Stimulated activated CD8-positive, alpha-beta memory T cell treated with anti-CD3 and anti-CD28 coated beads, Interleukin-4, amount 100 ng/mL, for 24 hours (primary cell): ENCODE measurements around the gene TCEAL3.
"Not testable (repeated sequence)": the region's sequence is repeated elsewhere in the genome, so short reads cannot be mapped to it uniquely, and the experiment has no call there.

Experiments used
- DNase-seq: peaks from one replicate; pipeline ENCODE4 v3.0.0-alpha.2; 2020; ENCODE audit warnings: low read depth

The TCEAL3 gene

DNA sequence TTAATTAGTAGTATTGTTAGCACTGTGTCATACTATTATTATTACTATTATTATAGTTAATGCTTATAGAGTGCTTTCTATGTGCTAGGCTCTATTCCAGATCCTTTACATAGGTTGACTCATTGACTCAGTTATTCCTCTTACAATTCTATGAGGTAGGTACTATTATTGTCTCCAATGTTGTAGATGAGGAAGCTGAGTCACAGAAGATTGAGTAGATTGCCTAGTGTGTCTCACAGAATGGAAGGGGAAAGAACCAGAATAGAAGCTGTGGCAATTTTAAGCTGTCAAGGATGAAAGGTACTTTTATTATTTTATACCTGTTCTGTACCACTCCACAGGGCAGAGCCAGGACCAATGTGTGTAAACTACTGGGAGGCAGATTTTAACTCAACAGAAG, 19.1 kb downstream of the TCEAL3 start:
- no peak for DNase-seq

DNA sequence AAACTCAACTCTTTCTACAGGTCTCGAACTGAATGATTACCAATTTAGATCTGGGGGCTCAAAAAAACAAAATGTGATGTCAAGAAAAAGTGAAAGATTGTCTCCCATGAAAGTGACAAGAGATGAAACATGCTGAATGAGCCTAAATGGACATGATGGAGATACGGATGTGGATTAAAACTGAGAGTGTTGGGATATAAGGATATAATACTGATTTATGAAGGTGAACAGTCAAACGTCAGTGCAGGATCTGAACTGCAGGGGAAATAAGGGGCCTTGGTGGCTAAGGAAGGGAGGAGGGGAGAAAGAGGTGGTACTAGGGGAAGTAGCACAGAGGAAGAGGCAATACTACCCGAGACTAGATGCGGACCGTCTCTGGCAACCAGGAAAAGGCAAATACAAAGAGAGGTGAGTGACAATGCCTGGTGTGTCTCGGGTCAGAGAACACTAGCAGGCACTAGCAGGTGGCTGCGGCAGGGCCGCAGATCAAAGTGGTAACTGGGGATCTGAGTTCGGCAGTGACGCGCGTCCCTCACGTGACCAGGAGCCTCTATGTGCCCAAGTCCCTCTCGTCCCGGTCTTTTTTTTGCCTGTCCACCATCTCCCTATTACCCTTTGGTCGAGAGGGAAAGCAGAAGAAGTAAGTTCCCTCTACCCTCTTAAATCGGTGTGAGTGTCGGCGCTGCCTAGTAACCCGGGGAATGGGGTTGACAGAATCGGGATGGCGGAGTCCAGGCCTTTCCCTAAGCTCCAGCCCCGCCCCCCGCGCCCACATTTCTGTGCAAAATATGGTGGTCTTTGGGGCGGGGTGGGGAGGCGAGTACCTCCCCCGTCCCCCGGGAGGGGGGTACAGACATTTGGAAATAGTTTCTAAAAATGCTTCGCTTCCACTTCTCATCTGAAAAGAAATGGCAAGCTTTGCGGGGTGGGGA, 20.9 kb downstream of the TCEAL3 start, which contains the start of gene TCEAL1:
Gene TCEAL1, plus strand, starts transcription at position 590 of the 932 bp plus-strand sequence. CDS start 942 bp downstream, outside the sequence.
- peak; percentile 13 for DNase-seq

DNA sequence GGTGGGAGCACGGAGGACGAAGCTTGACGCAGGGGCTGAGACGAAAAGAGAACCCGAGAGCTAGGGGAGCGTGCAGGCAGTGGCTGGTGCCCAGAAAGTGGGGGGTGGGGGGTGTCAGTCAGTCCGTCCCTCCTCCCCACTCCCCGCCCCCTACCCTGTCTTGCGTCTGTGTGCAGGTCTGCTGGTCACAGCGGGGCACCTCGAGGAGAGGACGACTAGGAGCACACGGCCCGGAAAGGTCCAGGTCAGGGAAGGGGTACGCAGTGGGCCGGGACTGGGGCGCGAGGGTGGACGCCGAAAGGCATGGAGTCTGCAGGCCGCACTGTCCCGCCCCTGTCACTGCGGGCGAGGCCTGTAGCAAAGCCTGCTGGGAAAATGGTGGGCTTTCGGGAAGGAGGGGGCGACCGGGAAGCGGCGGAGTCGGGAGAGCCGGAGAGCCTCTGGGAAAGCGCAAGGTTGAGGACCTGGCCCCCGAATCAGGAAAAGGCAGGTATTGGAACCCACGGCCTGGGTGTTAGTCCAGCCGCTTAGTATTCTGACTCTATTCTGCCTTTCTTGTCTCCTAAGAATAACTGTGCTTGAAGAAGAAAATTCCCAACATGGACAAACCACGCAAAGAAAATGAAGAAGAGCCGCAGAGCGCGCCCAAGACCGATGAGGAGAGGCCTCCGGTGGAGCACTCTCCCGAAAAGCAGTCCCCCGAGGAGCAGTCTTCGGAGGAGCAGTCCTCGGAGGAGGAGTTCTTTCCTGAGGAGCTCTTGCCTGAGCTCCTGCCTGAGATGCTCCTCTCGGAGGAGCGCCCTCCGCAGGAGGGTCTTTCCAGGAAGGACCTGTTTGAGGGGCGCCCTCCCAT, 21.8 kb downstream of the TCEAL3 start:
- DNase-seq, result no peak

DNA sequence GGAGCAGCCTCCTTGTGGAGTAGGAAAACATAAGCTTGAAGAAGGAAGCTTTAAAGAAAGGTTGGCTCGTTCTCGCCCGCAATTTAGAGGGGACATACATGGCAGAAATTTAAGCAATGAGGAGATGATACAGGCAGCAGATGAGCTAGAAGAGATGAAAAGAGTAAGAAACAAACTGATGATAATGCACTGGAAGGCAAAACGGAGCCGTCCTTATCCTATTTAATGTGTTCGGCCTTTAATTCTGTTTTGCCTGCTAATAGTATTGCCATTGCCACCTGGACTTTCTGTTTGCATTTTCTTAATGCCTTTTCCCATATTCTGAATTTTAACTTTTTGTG, 22.4 kb downstream of the TCEAL3 start:
- no peak for DNase-seq

DNA sequence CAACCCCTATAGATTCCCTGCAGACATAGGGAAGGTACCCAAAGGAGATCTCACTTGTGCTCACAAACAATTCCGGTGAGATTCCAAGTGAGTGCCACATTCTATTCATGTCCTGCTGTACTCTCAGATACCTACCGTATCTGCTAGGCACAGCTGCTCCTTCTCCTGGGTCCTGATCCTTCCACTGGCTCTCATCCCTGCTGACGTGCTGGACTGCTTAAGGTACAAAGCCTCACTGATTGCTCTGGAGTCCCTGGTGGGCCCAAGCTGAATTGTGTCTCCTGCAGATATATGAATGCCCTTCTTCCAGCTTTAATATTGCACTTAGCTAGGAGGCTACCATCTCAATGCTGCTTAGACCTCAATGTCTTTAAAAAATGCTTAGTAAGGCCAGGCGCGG, 23.4 kb downstream of the TCEAL3 start:
- no peak for DNase-seq

DNA sequence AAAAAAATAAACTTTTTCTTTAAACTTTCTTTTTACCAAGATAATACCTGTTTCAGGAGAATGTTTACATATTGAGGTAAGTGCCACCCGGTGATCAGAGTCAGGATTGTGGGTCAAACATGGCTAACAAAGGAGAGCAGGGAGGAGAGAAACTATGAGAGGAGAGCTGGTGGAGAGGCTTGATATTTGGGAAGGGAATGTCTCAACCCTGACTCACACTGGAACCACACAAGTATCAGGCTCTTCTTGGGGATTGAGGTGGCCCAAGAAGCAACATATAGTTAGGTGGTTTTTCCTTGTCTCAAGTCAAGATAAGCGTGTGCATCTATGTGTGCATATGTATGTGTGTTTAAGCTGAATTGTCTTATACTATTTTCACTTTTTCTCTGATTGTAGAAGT, 27.7 kb downstream of the TCEAL3 start:
- DNase-seq, result no peak

DNA sequence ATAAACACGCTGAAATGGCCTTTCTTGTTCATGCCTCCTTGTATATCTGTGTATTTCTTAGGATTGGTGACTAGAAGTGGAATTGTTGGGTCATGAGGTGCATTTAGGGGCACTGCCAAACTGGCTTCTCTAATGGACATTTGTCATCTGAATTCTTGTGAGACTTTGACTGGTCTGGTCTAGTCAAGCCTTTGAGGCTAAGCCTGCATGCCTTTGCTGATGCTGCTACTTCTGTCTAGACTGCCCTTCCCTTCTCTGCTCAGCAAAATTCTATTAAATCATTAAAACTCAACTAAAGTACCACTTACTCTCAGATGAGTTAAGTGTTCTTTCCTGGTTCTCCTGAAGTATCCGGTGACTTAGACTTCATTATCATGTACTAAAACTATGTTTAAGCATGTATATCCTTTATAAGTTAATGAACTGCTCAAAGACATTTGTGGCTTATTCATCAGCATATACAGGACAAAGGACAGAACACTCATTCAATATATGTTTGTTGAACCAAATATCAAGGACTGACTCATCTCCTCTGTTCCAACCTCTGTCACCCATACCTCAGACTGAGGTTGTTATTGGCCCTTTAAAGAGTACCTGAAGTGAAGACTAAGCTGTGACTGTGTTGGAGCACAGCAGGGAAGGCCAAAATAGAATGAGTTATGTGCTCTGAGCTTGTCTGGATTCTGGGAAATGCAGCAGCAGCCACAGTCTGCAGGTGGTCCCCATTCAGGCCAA, 30.0 kb downstream of the TCEAL3 start:
- no peak for DNase-seq

DNA sequence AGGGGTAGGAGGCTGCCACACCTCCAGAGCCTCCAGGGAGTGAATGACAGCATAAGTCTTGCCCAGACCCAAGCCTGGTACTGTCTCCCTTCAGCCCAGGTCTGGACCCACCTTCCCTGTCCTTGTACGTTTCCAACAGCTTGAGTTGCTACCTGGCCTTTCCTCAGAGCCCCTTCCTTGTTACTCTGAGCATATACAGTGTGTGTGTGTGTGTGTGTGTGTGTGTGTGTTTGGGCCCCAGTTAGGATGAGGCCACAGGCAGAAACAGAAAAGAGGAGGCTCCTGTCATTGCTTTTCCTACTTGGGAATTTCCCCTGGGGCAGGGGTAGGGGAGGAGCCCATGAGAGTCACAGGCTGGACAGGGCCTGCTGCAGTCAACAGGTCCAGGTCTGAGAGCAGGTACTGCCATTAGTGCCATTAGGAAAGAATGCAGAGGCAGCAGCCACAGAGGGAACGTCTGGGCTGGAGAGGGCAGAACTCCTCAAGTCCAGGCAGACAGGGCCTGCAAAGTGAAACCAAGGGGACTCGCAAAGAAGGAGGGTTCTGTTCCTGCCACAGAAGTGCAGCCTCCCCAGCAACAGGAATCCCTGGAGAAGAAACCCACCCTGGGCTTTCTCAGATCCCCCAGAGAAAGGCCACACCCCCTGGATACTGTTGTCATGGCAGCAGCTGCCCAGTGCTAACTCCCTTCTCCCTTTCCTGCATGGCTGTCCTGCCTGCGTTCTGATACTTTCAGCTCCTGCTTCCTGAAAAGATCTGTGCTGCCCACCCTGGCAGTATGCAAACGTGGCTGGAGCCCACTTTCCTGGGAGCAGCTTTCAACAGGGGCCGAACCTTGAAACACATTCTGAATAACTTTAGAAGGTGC, 30.9 kb downstream of the TCEAL3 start:
- not testable (repeated sequence) for DNase-seq

DNA sequence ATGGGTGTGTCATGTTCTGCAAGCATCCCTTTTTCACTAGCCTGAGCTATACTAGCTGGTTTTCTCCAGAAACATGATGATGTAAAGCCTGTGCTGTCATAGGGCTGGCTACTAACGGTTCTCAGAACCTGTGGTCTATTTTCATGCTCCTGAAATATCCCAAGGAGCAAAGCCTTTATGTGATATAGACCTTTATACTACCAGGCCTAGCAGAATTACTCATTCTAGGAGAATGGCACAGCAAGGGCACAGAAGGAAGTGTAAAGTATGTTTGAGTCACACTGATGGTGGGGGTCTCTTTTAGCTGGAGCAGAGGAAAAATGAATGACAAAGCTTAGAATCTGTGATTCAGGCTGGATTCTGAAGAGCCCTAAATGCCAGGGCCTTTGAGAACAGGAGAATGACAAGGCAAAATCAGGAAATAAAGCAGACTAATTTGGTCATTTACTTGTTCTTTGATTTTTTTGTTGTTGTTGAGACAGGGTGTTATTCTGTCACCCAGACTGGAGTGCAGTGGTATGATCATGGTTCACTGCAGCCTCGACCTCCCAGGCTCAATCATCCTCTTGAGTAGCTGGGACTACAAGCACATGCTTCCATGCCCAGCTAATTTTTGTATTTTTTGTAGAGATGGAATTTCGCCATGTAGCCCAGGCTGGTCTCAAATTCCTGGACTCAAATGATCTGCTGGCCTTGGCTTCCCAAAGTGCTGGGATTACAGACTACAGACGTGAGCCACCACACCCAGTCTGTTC, 32.8 kb downstream of the TCEAL3 start:
- no peak for DNase-seq

DNA sequence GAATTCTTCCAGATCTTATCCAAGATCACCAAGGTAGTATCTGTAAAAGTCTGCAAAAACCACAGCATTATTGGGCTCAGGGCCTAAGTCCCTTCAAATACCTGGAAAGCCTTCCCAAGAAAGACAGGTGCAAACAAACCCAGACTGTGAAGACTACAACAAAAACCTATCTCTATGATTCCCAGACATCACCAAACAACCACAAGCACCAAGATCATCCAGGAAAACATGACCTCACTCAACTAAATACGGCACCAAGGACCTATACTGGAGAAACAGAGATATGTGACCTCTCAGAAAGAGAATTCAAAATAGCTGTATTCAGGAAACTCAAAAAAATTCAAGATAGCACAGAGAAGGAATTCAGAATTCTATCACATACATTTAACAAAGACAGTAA, 36.4 kb downstream of the TCEAL3 start:
- DNase-seq, result no peak

DNA sequence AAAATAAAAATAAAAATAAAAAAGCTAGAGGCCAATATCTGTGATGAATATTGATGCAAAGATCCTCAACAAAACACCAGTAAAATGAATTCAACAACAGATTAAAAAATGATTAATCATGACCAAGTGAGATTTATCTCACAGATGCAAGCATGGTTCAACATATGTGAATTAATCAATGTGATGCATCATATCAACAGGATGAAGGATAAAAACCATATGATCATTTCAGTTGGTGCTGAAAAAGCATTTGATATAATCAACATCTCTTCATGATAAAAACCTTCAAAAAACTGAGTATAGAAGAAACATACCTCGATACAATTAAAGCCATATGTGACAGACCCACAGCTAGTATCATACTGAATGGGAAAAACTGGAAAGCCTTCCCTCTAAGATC, 39.9 kb downstream of the TCEAL3 start:
- no peak for DNase-seq

DNA sequence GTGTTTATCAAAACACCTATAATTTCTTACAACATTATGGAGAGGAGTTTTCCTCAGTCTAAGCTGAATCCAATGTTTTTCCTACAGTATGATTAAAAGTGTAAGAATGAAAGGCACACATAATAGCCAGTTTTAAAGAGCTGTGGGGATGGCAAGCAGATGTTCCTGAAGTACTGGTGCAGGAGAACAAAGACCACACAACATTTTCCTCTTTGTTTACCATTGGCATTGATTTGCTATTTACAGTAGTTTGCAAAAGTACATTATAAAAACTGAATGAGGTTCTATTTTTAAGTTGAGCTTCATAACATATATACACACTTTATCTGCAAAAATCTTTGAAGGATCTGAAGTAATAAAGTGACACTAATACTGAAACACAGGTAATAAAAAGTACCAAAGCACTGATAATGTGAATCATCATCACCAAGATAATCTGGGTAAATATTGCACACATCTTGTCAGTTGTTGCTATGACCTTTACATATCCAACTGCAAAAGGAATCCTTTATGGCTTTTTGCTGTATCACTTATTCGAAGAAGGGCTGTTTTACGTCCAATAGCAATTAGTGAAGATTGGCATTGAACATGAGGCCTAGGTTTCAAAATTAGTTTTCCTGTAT, 43.5 kb downstream of the TCEAL3 start:
- no peak for DNase-seq

DNA sequence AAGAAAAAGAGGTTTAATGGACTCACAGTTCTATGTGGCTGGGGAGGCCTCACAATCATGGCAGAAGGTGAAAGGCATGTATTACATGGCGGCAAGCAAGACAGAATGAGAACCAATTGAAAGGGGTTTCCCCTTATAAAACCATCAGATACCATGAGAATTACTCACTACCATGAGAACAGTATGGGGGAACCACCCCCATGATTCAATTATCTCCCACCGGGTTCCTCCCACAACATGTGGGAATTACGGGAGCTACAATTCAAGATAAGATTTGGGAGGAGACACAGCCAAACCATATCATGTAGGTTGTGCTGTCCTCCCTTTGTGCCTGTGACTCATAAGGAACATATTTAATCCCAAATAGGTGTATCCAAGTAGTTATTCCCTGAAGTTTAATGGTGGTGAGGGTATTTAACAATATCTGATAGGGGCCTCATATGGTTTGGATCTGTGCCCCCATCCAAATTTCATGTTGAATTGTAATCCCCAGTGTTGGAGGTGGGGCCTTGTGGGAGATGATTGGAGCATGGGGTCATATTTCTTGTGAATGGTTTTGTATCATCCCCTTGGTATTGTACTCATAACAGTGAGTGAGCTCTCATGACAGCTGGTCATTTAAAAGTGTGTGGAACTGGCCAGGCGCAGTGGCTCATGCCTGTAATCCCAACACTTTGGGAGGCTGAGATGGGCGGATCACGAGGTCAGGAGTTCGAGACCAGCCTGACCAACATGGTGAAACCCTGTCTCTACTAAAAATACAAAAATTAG, 47.7 kb downstream of the TCEAL3 start:
- DNase-seq, result not testable (repeated sequence)

DNA sequence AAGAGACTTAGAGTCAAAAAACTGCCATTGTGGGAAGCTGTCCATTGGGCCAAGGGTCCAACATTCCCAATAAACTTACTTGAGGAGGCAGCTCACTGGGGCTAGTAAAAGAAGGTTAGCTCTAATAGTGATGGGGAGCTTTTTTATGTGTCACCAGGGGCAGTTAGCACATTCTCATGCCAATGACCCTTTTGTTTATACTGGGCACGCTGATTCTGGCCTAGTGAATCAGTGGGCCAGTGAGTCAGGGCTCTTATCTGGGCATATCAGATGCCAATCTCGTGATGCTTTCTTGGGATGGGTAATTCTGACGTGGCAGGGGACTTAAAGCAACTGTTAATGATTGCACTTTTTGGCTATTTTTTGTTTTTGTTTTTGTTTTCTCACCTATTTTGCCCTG, 48.9 kb downstream of the TCEAL3 start:
- no peak for DNase-seq

DNA sequence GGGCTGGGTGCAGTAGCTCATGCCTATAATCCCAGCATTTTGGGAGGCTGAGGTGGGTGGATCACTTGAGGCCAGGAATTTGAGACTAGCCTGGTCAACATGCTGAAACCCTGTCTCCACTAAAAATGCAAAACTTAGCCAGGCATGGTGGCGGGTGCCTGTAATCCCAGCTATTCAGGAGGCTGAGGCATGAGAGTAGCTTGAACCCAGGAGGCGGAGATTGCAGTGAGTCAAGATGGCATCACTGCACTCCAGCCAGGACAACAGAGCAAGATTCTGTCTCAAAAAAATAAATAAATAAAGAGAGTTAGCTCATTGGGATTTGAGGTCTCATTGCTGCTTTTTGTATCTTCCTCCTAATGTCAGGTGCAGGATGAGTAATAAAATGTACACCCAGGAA, 49.3 kb downstream of the TCEAL3 start:
- not testable (repeated sequence) for DNase-seq

DNA sequence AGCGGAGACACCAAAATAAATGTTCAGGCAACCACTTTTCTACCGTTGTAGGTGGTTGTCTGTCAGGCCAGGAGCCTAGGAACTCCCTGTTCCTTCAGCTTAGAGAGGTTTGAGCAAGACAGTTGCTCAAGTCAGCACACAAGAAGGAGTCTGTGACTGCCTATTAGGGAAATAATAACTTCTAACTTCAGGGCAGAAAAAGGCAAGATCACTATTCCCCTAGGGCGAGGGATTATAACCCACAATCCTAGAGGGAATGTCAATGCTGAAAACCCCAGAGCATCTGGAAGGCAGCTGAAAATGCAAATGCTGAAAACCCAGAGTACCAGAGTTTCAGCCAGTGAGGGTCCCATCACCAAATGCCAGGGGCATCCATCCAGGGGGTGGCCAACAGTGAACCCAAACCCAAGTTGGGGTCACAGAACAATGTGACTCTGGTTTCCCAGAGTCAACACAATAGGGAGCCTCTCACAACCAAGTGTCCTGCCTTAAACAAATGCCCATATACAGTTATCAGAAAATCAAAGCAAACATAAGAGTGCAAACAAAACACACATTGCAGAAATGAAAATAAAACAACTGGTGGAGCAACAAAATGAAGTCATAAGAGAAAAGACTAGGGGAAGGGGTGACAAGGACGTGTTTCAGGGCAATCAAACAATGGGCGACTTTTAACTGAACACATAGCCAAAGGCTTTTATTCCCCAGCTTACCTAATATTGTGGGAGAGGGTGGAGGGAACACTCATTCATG, 51.1 kb downstream of the TCEAL3 start:
- DNase-seq, result no peak

DNA sequence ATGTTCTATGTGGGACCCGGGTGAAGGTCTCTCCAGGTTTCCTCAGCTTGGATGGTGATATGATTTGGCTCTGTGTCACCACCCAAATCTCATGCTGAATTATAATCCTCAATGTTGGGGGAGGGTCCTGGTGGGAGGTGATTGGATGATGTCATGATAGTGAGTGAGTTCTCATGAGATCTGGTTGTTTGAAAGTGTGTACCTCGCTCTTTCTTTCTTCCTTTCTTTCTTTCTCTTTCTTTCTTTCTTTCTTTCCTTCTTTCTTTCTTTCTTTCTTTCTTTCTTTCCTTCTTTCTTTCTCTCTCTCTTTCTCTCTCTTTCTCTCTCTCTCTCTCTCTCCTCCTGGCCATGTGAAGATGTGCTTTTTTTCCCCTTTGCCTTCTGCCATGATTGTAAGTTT, 51.7 kb downstream of the TCEAL3 start:
- DNase-seq, result not testable (repeated sequence)
